HG03460 (cell line): ENCODE measurements around the gene GALNS.
"Not testable (repeated sequence)": the region's sequence is repeated elsewhere in the genome, so short reads cannot be mapped to it uniquely, and the experiment has no call there.

ENCODE experiments used
- ATAC-seq: cut with Tn5 transposase; IDR thresholded peaks from one replicate; pipeline ENCODE4 v1.9.1; 2021; ENCODE audit not compliant: unreplicated experiment

The GALNS gene

DNA sequence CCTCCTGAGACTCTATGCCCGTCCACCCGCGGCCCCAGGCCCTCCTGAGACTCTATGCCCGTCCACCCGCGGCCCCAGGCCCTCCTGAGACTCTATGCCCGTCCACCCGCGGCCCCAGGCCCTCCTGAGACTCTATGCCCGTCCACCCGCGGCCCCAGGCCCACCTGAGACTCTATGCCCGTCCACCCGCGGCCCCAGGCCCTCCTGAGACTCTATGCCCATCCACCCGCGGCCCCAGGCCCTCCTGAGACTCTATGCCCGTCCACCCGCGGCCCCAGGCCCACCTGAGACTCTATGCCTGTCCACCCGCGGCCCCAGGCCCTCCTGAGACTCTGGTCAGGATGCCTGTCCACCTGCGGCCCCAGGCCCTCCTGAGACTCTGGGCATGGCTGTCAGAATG is 85.0 kb downstream of the GALNS start:
- not testable (repeated sequence) for ATAC-seq

DNA sequence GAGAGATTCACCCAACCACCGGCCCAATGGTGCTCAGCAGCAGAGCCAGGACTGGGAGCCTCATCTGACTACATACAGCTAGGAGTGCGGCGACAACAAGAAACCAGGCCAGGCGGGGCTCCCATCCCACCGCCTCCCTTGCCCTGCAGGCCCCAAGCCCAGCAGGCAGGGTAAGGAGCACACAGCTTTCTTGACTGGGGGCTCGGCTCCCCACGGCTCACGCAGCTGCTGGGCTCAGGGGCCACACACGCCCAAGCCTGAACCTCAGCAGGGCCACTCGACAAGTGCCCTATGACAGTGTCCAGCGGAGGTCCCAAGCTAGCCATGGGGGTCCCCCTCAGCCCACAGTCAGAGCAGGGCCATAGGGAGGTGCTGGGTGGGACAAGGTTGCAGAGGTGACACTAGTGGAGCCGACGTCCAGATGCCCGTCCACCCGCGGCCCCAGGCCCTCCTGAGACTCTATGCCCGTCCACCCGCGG is 85.4 kb downstream of the GALNS start:
- ATAC-seq, result no peak

DNA sequence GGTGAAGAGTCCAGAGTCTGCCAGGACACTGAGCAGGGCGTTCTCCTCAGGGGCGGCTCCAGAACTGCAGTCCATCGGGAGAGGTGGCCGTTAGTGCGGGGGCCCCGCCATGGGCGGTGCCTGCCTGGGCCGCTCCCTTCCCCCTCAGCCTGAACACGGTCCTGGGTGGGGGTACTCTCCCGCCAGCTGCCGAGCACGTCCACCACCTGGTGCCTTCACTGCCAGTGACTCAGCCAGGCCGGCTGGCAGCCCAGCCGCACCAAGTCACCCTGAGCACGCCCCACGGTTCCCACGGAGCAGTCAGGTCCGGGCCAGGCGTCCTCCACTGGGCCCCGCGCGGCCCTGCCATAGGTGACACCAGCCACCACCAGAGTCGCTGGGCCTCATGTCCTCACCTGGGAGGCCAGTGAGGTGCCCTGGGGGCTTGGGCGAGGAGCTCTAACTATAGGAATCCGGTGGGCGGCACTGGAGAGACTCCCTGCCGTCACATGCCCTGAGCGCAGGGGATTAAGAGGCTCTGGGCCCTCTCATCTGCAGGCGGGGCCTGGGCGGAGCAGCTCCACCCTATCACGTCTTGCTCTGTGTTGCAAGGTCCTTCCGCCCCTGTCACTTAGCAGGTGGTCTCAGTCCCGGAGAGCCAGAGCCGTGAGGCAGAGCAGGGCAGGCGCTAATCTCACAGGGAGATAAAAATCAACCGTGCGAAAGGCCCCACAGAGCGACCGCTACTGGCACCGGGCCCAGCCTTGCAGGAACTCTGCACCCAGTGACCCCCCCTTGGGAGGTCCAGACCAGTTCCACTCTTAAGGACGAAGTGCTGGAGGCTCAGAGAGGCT is 86.1 kb downstream of the GALNS start:
- ATAC-seq, result peak; percentile 62

DNA sequence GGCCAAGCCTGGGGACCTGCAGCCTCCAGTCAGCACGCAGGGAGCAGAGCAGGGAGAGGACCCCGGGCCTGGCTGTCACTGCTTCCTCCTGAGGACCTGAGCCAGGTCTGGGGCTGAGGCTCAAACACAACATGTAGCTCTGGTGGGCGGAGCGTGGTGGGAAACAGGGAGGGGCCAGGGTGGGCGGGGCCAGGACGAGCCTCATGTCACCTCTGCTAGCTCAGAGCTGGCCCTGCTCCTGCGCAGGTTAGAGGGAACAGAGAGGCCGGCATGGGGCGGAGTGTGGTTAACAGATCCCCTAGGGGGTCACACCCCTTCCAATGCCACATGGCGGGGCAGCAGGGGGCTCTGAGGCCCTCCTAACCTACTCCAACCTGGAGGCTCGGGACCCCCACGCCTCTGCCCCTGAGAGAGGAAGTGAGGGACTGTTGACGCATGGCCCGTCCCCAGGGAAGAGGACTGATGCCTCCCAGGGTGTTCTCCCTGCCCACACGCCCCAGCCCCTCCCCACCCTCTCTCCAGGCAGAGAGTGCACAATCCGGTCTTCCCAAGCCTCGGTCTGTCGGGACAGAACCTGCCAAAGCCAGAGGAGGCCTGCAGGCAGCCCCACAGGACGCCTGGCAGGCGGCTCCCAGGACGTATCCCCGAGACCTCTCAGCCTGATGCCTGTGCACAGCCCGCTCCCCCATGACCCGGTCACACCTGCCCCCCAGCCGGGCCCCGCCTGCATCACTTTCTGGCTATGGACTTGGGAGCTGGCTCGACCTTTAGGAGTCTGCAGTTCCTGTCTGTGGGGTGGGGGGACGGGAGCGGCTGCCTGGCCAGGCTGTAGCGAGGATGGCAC is 86.9 kb downstream of the GALNS start:
- no peak for ATAC-seq

DNA sequence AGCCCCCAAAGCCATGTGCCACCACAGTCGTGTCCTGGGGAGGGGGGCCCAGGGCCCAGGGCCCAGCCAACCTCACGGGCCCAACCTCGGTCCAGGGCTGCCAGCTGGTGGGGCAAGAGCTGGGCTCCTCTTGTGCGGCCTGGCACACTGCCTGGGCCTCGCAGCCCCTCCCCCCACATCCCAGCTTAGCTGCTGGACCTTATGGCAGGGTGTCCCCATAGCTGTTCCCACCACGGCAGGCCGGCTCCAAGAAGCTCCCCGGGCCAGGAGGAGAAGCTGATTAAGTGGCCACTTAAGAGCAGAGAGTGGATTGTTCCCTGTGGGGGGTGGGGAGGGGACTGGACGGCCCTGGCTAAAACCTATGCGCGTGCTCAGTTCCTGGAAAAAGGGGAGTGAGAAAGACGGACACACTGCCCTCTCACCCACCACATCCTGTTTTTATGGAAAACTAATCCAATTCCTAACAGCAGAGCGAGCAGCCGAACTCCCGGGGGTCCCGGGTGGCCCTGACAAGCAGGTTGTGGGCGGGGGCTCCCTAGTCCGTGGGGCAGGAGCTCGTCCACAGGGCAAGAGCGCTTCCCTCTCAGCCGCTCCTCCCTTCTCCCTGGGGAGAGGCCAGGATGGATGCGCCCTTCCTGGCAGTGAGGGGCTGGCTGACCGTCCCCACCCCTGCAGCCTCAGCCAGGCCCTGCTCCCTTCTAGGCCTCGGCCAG is 88.5 kb downstream of the GALNS start:
- no peak for ATAC-seq

DNA sequence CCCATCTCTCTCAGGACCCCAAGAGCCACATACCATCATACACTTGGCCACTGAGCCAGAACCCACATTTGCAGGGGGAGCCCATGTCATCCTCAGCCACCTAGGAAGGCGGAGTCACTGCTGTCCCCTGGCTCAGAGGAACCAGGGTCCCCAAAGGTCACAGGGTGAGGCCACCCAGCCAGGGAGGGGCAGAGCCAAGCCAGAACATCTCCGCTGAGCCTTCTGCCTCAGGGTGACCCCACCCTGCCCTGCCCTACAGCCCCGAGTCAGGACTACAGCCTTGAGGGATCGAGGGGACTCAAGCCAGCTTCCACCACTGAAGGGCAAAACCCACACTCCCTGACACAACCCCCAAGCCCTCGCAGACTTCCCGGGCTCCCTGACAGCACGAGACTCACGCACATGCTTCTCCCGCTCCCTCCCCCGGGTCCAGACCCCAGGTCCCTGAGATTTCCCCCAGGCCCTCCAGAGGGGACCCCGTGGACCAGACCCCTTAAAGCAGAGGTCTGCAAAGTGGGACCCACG is 89.1 kb downstream of the GALNS start:
- no peak for ATAC-seq

DNA sequence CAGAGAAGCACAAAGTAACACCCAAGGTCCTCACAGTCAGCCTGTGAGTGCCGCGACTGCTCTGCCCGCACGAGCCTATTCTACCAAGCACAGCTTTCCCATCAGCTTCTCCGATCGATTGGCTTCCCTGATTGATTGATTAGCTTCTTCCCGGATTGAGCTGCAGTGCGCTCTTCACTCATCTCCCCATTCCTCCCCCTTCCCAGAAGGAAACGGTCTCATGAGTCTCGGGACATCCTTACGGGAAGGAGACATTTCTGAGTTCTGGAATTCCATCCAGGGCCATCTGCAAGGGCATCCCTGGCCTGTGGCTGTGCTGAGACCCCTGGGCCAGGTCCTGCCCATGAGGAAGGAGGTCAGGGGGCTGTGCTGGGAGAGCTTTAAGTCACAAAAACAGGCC is 89.8 kb downstream of the GALNS start:
- no peak for ATAC-seq

DNA sequence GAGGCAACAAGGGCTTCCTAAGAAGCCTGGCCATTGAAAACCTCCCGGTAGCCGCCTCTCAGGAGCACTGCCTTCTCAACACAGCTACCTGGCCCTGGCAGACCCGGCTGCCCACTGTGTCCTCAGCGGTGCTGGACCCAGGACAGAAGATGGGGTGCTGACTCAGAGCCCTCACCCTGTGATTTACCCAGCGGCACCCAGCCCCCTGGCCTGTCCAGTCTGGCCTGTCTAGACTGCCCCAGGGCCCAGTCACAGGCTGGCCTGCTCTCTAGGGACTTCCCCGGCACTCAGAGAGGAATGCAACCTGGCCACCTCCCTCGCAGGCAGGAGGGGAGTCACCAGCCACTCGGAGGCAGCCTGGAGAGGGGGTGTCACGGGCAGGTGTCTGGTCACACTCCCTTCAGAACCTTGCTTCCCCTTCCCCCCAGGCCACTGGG is 91.8 kb downstream of the GALNS start:
- no peak for ATAC-seq

DNA sequence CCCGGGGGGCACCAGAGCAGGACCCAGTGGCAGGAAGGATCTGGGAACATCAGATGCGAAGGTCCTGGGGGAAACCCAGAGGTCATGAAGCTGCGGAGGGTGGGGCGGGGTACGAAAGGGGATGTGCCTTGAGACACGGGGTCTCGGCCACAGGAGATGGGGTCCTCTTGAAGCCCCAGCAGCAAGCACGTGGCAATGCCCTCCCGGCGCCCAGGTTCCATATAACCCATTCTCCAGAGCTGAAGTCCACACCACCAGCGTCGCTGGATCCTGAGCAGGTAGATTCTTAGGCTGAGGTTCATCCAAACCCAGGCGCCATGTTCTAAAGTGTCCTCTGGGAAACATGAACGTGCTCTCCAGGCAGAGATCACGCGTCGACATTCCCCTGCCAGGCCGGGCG is 92.7 kb downstream of the GALNS start:
- ATAC-seq, result no peak
